ENCODE data around the gene RSPH3. TPM values are rescaled to one million over a fixed set of nuclear protein-coding genes. Genes with fewer than 3 reads are reported as not detected.

Gene RSPH3
- polyA plus RNA-seq, 1 donor (not counting 4 experiments of a cell fraction or from before 2014, with no cell fraction given) = 4.4 TPM

- DNase-seq (ENCODE audit: low read depth, low spot score) (no peak), FAIRE-seq (no peak)
- Histone ChIP-seq H3K4me1 (ENCODE audit: control insufficient read depth, extremely low read depth, insufficient read depth, low read length) (no peaks in the 10 kb centered on the region), H3K9me3 (ENCODE audit: control insufficient read depth, low read depth, low read length) (no peaks in the 10 kb centered on the region), H3K9me1 (ENCODE audit: control insufficient read depth, extremely low read depth, insufficient read depth, low read length) (no peaks in the 10 kb centered on the region), H4K20me1 (ENCODE audit: control insufficient read depth, extremely low read depth, insufficient read depth, low read length) (no peaks in the 10 kb centered on the region), H2AFZ (ENCODE audit: control insufficient read depth, low read length) (no peak overlapping the region), H3K36me3 (ENCODE audit: control insufficient read depth in 2 of 2, extremely low read depth in 1 of 2, insufficient read depth in 2 of 2, low read length in 2 of 2) (no peaks in the 10 kb centered on the region), H3K4me2 (ENCODE audit: control insufficient read depth, extremely low read depth, insufficient read depth, low read depth, low read length) (no peak overlapping the region), H3K9ac (ENCODE audit: control insufficient read depth, extremely low read depth, insufficient read depth, low read length) (no peak overlapping the region), H3K27me3 (ENCODE audit: control insufficient read depth, extremely low read depth, insufficient read depth, low read length) (no peaks in the 10 kb centered on the region), H3K79me2 (ENCODE audit: control insufficient read depth, insufficient read depth, low read length) (no peaks in the 10 kb centered on the region), H3K27ac (ENCODE audit: control insufficient read depth, insufficient read depth, low read length) (no peak overlapping the region), H3K4me3 (ENCODE audit: control insufficient read depth in 2 of 3, extremely low read depth in 1 of 3, insufficient read depth in 2 of 3, low read depth in 1 of 3, low read length in 3 of 3) (no peak overlapping the region)
- TF ChIP-seq CTCF (optimal IDR thresholded peaks at IDR 0.05 in 1 of 3, IDR thresholded peaks at IDR 0.05 in 1 of 3, conservative IDR thresholded peaks at IDR 0.05 in 1 of 3; ENCODE audit: extremely low read depth in 1 of 3, insufficient read depth in 2 of 3, low read length in 3 of 3) (no peak), EZH2 (IDR thresholded peaks at IDR 0.05; ENCODE audit: low read length) (no peak)
- dilution Hi-C loops (cut with MboI; ENCODE audit: extremely low pct_ligation_motif_present, low sequenced_read_pairs) = no loop called here
These were observed 23.9 kb upstream of the RSPH3 start for GRCh38 chr6:159023893-159024292.

GRCh38 chr6:159020011-159020410, 20.0 kb upstream of the RSPH3 start:
- Histone ChIP-seq H3K27me3 (ENCODE audit: control insufficient read depth, extremely low read depth, insufficient read depth, low read length) (no peaks in the 10 kb centered on the region), H3K9me3 (ENCODE audit: control insufficient read depth, low read depth, low read length) (no peaks in the 10 kb centered on the region), H3K4me1 (ENCODE audit: control insufficient read depth, extremely low read depth, insufficient read depth, low read length) (no peaks in the 10 kb centered on the region), H4K20me1 (ENCODE audit: control insufficient read depth, extremely low read depth, insufficient read depth, low read length) (no peaks in the 10 kb centered on the region), H3K4me3 (ENCODE audit: control insufficient read depth in 2 of 3, extremely low read depth in 1 of 3, insufficient read depth in 2 of 3, low read depth in 1 of 3, low read length in 3 of 3) (no peak overlapping the region), H3K79me2 (ENCODE audit: control insufficient read depth, insufficient read depth, low read length) (no peaks in the 10 kb centered on the region), H3K27ac (ENCODE audit: control insufficient read depth, insufficient read depth, low read length) (no peak overlapping the region), H3K4me2 (ENCODE audit: control insufficient read depth, extremely low read depth, insufficient read depth, low read depth, low read length) (no peak overlapping the region), H2AFZ (ENCODE audit: control insufficient read depth, low read length) (no peak overlapping the region), H3K9me1 (ENCODE audit: control insufficient read depth, extremely low read depth, insufficient read depth, low read length) (no peaks in the 10 kb centered on the region), H3K36me3 (ENCODE audit: control insufficient read depth in 2 of 2, extremely low read depth in 1 of 2, insufficient read depth in 2 of 2, low read length in 2 of 2) (no peaks in the 10 kb centered on the region), H3K9ac (ENCODE audit: control insufficient read depth, extremely low read depth, insufficient read depth, low read length) (no peak overlapping the region)
- DNase-seq (ENCODE audit: low read depth, low spot score) (no peak), FAIRE-seq (no peak)
- TF ChIP-seq EZH2 (IDR thresholded peaks at IDR 0.05; ENCODE audit: low read length) (no peak), CTCF (optimal IDR thresholded peaks at IDR 0.05 in 1 of 3, IDR thresholded peaks at IDR 0.05 in 1 of 3, conservative IDR thresholded peaks at IDR 0.05 in 1 of 3; ENCODE audit: extremely low read depth in 1 of 3, insufficient read depth in 2 of 3, low read length in 3 of 3) (no peak)
- dilution Hi-C loops (cut with MboI; ENCODE audit: extremely low pct_ligation_motif_present, low sequenced_read_pairs) = no loop called here

All from keratinocyte (primary cell).